ENCODE data around the gene MBTPS2.
"Not testable (repeated sequence)": the region's sequence is repeated elsewhere in the genome, so short reads cannot be mapped to it uniquely, and the experiment has no call there.

The MBTPS2 gene

DNA sequence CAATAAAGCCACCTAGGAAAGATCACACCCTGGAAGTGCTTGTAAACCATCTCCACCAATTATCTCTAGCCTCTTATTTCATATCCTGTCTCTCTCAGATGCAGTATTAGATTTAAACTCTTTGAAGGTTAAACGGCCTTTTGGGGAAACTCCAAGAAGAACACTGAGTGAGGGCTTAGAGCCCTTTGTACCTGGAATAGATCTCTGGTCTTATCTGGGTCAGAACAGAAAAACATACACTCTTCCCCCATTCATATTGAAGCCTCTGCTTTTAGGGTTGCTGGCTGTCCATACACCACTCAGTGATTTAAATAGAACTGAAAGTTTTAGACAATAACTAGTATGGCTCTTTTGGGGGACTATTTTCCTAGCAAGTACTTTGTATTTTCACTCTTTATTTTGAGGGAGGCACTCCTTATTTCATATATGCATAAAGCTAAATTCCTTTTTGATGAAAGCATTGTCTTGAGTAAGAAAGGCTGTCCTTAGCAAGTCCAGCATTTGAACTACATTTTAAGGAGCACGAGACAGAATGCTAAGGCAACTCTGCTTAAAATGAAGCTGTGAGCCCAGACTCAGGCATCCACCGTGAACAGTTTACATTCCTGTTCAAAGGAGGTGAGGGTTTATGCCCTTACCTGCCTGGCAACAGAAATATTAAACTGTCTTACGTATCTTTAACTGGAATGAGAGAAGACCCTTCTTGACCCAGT, 33.8 kb downstream of the MBTPS2 start:
- Histone ChIP-seq H3K9me3 (ENCODE audit: control insufficient read depth, insufficient read depth, low read depth, low read length) (no peaks in the 10 kb centered on the region), H3K4me3 (ENCODE audit: low read depth, low read length) (no peak overlapping the region), H3K27ac (ENCODE audit: extremely low read depth, low read depth, low read length) (no peak overlapping the region), H3K36me3 (ENCODE audit: control insufficient read depth in 2 of 2, insufficient read depth in 1 of 2, low read length in 2 of 2) (peaks cover 3% of the 10 kb centered on the region in 2 experiments; a peak in 2 of 3 replicates), H3K4me1 (ENCODE audit: control insufficient read depth, insufficient read depth, low read length) (no peaks in the 10 kb centered on the region)
- ChIA-PET CTCF (interaction anchor here (0.6 kb wide), 1 partner anchor 111 kb away, joined by 3 read pairs; no protein-coding TSS in a partner anchor), POLR2A (no interaction called here)
- TF ChIP-seq ZNF571 (tag by site-specific recombination; IDR thresholded peaks at IDR 0.05) = no peak
- TF ChIP-seq ZBTB17 (tag by site-specific recombination; IDR thresholded peaks at IDR 0.05) = no peak
- no peak for TF ChIP-seq WT1 (tag by site-specific recombination; IDR thresholded peaks at IDR 0.05)
- no peak for TF ChIP-seq ZNF76 (tag by site-specific recombination; IDR thresholded peaks at IDR 0.05; ENCODE audit: borderline replicate concordance, low read depth)
- no peak for TF ChIP-seq ZNF157 (tag by site-specific recombination; IDR thresholded peaks at IDR 0.05)
- TF ChIP-seq, protein P1, sequence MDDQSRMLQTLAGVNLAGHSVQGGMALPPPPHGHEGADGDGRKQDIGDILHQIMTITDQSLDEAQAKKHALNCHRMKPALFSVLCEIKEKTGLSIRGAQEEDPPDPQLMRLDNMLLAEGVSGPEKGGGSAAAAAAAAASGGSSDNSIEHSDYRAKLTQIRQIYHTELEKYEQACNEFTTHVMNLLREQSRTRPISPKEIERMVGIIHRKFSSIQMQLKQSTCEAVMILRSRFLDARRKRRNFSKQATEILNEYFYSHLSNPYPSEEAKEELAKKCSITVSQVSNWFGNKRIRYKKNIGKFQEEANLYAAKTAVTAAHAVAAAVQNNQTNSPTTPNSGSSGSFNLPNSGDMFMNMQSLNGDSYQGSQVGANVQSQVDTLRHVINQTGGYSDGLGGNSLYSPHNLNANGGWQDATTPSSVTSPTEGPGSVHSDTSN (CRISPR knock-in tag; IDR thresholded peaks at IDR 0.05) = no peak
- TF ChIP-seq ZNF174 (tag by site-specific recombination; IDR thresholded peaks at IDR 0.05) = no peak
- TF ChIP-seq ZFP69B (tag by site-specific recombination; IDR thresholded peaks at IDR 0.05) = no peak
- TF ChIP-seq ZNF404 (tag by site-specific recombination; IDR thresholded peaks at IDR 0.05) = no peak
- TF ChIP-seq ZNF169 (tag by site-specific recombination; IDR thresholded peaks at IDR 0.05) = no peak
- TF ChIP-seq ZNF10 (tag by site-specific recombination; IDR thresholded peaks at IDR 0.05) = no peak
- TF ChIP-seq ZNF223 (tag by site-specific recombination; IDR thresholded peaks at IDR 0.05) = no peak
- TF ChIP-seq KLF16 (tag by site-specific recombination; IDR thresholded peaks at IDR 0.05) = no peak
- no peak for TF ChIP-seq ZNF394 (tag by site-specific recombination; IDR thresholded peaks at IDR 0.05; ENCODE audit: borderline replicate concordance)
- TF ChIP-seq, protein P2, sequence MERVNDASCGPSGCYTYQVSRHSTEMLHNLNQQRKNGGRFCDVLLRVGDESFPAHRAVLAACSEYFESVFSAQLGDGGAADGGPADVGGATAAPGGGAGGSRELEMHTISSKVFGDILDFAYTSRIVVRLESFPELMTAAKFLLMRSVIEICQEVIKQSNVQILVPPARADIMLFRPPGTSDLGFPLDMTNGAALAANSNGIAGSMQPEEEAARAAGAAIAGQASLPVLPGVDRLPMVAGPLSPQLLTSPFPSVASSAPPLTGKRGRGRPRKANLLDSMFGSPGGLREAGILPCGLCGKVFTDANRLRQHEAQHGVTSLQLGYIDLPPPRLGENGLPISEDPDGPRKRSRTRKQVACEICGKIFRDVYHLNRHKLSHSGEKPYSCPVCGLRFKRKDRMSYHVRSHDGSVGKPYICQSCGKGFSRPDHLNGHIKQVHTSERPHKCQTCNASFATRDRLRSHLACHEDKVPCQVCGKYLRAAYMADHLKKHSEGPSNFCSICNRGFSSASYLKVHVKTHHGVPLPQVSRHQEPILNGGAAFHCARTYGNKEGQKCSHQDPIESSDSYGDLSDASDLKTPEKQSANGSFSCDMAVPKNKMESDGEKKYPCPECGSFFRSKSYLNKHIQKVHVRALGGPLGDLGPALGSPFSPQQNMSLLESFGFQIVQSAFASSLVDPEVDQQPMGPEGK (tag by site-specific recombination; IDR thresholded peaks at IDR 0.05) = no peak
- TF ChIP-seq ZNF202 (tag by site-specific recombination; IDR thresholded peaks at IDR 0.05; ENCODE audit: borderline replicate concordance) = no peak
- TF ChIP-seq, protein P3, sequence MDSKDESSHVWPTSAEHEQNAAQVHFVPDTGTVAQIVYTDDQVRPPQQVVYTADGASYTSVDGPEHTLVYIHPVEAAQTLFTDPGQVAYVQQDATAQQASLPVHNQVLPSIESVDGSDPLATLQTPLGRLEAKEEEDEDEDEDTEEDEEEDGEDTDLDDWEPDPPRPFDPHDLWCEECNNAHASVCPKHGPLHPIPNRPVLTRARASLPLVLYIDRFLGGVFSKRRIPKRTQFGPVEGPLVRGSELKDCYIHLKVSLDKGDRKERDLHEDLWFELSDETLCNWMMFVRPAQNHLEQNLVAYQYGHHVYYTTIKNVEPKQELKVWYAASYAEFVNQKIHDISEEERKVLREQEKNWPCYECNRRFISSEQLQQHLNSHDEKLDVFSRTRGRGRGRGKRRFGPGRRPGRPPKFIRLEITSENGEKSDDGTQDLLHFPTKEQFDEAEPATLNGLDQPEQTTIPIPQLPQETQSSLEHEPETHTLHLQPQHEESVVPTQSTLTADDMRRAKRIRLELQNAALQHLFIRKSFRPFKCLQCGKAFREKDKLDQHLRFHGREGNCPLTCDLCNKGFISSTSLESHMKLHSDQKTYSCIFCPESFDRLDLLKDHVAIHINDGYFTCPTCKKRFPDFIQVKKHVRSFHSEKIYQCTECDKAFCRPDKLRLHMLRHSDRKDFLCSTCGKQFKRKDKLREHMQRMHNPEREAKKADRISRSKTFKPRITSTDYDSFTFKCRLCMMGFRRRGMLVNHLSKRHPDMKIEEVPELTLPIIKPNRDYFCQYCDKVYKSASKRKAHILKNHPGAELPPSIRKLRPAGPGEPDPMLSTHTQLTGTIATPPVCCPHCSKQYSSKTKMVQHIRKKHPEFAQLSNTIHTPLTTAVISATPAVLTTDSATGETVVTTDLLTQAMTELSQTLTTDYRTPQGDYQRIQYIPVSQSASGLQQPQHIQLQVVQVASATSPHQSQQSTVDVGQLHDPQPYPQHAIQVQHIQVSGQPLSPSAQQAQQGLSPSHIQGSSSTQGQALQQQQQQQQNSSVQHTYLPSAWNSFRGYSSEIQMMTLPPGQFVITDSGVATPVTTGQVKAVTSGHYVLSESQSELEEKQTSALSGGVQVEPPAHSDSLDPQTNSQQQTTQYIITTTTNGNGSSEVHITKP (tag by site-specific recombination; IDR thresholded peaks at IDR 0.05) = no peak
- TF ChIP-seq, protein P4, sequence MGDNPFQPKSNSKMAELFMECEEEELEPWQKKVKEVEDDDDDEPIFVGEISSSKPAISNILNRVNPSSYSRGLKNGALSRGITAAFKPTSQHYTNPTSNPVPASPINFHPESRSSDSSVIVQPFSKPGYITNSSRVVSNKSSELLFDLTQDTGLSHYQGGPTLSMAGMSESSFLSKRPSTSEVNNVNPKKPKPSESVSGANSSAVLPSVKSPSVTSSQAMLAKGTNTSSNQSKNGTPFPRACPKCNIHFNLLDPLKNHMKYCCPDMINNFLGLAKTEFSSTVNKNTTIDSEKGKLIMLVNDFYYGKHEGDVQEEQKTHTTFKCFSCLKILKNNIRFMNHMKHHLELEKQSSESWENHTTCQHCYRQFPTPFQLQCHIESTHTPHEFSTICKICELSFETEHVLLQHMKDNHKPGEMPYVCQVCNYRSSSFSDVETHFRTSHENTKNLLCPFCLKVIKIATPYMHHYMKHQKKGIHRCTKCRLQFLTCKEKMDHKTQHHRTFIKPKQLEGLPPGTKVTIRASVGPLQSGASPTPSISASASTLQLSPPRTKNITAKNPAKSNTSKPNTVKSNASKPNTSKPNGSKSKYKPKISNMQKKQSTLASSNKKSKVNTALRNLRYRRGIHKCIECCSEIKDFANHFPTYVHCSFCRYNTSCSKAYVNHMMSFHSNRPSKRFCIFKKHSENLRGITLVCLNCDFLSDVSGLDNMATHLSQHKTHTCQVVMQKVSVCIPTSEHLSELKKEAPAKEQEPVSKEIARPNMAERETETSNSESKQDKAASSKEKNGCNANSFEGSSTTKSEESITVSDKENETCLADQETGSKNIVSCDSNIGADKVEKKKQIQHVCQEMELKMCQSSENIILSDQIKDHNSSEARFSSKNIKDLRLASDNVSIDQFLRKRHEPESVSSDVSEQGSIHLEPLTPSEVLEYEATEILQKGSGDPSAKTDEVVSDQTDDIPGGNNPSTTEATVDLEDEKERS (tag by site-specific recombination; IDR thresholded peaks at IDR 0.05) = no peak
- TF ChIP-seq ZNF324 (tag by site-specific recombination; IDR thresholded peaks at IDR 0.05) = no peak
- TF ChIP-seq ZNF501 (tag by site-specific recombination; IDR thresholded peaks at IDR 0.05) = no peak

DNA sequence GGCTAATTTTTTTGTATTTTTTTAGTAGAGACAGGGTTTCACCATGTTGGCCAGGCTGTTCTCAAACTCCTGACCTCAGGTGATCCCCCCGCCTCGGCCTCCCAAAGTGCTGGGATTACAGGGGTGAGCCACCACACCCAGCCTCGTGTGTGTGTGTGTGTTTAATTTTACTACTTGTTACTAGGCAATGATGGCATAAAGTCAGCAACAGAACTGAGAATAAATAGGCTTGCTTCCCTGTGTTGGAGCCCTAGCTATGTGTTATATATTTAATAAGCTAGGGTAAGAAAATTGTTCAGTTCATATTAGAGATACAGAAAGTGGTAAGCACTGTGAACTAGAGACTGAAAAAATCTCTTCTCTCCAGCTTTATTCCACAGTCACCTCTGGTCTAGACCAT, 34.8 kb downstream of the MBTPS2 start:
- H3K9me3 ChIP-seq (ENCODE audit: control insufficient read depth, insufficient read depth, low read depth, low read length); H3K36me3 ChIP-seq (ENCODE audit: control insufficient read depth in 2 of 2, insufficient read depth in 1 of 2, low read length in 2 of 2); H3K4me3 ChIP-seq (ENCODE audit: low read depth, low read length); H3K27ac ChIP-seq (ENCODE audit: extremely low read depth, low read depth, low read length); H3K4me1 ChIP-seq (ENCODE audit: control insufficient read depth, insufficient read depth, low read length); CTCF ChIA-PET; POLR2A ChIA-PET: not testable (repeated sequence)
